Neutrophil (primary cell): Measurements from ENCODE around the gene NEO1.

Source experiments
- H3K27ac ChIP-seq: fragments of 200-600 bp; sonication (generic); 2 replicates; pipeline ENCODE4 v1.5.1; 2016; ENCODE audit warnings: mild to moderate bottlenecking, moderate library complexity
- H3K27me3 ChIP-seq: fragments of 200-600 bp; sonication (generic); 2 replicates; pipeline ENCODE4 v1.6.0; 2016; ENCODE audit warnings: mild to moderate bottlenecking
- H3K36me3 ChIP-seq: fragments of 200-600 bp; sonication (generic); 2 replicates; pipeline ENCODE4 v1.5.1; 2017
- H3K4me1 ChIP-seq, 2 experiments: fragments of 200-600 bp in 1 of 2; sonication (generic) in 1 of 2; 1 replicate in 1 of 2; 2 replicates in 1 of 2; pipeline versions ENCODE4 v1.5.1 to v1.6.1; 2013 to 2016; ENCODE audit warnings: low read depth in 1 of 2, low read length in 1 of 2, mild to moderate bottlenecking in 1 of 2, moderate library complexity in 1 of 2; ENCODE audit not compliant: control insufficient read depth in 1 of 2, insufficient read depth in 1 of 2
- H3K4me3 ChIP-seq, 2 experiments: fragments of 200-600 bp in 1 of 2; sonication (generic) in 1 of 2; 1 replicate in 1 of 2; 2 replicates in 1 of 2; pipeline ENCODE4 v1.5.1; 2013 to 2016; ENCODE audit warnings: low read depth in 1 of 2, low read length in 1 of 2, mild to moderate bottlenecking in 1 of 2, moderate library complexity in 1 of 2
- H3K9me3 ChIP-seq: fragments of 200-600 bp; sonication (generic); 2 replicates; pipeline ENCODE4 v1.5.1; 2016
- TF ChIP-seq, protein P1 (sequence below): fragments of 200-600 bp; sonication (generic); IDR thresholded peaks from 2 replicates; pipeline ENCODE4 v1.5.1; 2016; ENCODE audit warnings: antibody characterized with exemption

NEO1 gene

DNA sequence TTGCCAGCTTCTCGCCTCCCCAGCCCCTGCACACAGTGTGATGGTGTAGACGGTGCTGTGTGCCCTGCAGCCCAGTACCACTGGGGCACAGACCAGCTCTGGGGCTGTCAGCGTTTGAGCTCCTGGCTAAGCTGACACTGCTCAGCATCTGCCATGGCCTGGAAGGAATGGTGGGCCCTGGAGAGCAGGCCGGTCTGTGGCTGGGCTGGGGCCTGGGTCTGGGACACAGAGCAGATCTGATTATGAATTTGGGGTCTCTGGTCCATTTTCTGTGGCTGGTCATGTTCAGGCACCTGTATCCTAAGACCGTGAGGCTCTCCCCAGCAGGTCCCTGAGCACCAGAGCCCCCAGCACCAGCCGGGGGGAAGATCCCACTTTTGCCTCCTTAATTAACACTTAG, 281.8 kb downstream of the NEO1 start:
- H3K4me1 ChIP-seq, result no peaks in the 10 kb centered on the region
- H3K9me3 ChIP-seq, result no peaks in the 10 kb centered on the region
- H3K36me3 ChIP-seq, result no peaks in the 10 kb centered on the region
- H3K27ac ChIP-seq, result no peak overlapping the region
- TF ChIP-seq, protein P1, sequence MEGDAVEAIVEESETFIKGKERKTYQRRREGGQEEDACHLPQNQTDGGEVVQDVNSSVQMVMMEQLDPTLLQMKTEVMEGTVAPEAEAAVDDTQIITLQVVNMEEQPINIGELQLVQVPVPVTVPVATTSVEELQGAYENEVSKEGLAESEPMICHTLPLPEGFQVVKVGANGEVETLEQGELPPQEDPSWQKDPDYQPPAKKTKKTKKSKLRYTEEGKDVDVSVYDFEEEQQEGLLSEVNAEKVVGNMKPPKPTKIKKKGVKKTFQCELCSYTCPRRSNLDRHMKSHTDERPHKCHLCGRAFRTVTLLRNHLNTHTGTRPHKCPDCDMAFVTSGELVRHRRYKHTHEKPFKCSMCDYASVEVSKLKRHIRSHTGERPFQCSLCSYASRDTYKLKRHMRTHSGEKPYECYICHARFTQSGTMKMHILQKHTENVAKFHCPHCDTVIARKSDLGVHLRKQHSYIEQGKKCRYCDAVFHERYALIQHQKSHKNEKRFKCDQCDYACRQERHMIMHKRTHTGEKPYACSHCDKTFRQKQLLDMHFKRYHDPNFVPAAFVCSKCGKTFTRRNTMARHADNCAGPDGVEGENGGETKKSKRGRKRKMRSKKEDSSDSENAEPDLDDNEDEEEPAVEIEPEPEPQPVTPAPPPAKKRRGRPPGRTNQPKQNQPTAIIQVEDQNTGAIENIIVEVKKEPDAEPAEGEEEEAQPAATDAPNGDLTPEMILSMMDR, result no peak
- peaks cover 14% of the 10 kb centered on the region for H3K27me3 ChIP-seq
- no peak overlapping the region for H3K4me3 ChIP-seq

DNA sequence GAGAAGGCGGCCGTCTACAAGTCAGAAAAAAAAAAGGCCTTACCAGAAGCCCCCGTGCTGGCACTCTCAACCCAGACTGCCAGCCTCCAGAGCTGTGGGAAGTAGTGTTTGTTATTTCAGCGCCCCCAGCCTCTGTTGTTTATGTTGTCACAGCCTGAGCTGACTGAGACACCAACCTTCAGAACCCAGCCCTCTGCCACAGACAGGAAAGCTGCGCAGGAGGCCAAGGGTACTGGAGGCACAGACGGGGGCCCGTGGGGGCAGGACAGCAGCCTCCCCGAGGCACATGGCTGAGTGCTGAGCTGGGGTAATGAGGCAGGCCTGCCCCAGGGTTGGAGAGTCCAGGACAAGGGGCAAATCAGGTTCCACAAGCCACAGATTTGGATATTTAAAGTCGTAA, 282.8 kb downstream of the NEO1 start:
- peaks cover 14% of the 10 kb centered on the region for H3K27me3 ChIP-seq
- no peaks in the 10 kb centered on the region for H3K9me3 ChIP-seq
- TF ChIP-seq, protein P1, result no peak
- no peak overlapping the region for H3K27ac ChIP-seq
- no peaks in the 10 kb centered on the region for H3K4me1 ChIP-seq
- no peaks in the 10 kb centered on the region for H3K36me3 ChIP-seq
- no peak overlapping the region for H3K4me3 ChIP-seq

DNA sequence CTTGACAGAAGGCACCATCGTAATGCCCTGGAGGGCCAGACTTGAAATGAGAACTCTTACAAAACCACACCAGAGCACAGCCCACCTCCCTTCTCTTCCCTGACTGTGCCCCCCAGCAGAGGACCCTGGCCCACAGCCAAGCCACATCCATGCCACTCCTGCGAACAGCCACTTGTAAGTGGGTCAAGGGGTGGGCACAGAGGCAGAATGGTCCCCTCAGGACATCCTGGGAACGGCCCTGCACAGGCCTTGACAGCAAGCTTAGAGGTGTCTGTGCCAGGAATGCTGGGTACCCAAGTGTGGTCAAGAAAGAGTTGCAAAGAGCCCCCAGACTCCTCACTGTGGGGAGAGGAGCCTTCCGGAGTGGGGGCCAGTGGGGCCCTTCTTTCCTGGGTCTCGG, 283.2 kb downstream of the NEO1 start:
- no peaks in the 10 kb centered on the region for H3K4me1 ChIP-seq
- no peak overlapping the region for H3K4me3 ChIP-seq
- TF ChIP-seq, protein P1, result no peak
- no peaks in the 10 kb centered on the region for H3K36me3 ChIP-seq
- no peak overlapping the region for H3K27ac ChIP-seq
- no peaks in the 10 kb centered on the region for H3K9me3 ChIP-seq
- peaks cover 14% of the 10 kb centered on the region for H3K27me3 ChIP-seq

DNA sequence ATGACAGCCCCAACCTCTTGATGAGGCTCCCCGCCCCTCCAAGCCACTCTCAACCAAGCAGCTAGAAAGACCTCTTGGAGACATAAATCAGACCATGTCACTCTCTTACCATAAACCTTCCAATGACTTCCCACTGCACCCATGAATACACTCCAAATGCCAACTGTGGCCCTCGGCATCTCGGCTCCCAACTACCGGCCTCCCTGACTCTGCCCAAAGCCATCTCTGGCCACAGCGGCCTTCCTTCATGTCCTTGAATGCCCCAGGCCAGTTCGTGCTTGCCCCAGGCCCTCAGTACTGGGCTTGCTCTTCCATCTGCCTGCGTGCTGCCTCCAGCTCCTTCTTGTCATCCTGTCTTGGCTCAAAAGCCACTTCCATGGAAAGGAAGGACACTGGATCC, 284.5 kb downstream of the NEO1 start:
- H3K27ac ChIP-seq, result no peak overlapping the region
- H3K36me3 ChIP-seq, result no peaks in the 10 kb centered on the region
- H3K9me3 ChIP-seq, result no peaks in the 10 kb centered on the region
- peaks cover 14% of the 10 kb centered on the region for H3K27me3 ChIP-seq
- no peak overlapping the region for H3K4me3 ChIP-seq
- TF ChIP-seq, protein P1, result no peak
- H3K4me1 ChIP-seq, result no peaks in the 10 kb centered on the region

DNA sequence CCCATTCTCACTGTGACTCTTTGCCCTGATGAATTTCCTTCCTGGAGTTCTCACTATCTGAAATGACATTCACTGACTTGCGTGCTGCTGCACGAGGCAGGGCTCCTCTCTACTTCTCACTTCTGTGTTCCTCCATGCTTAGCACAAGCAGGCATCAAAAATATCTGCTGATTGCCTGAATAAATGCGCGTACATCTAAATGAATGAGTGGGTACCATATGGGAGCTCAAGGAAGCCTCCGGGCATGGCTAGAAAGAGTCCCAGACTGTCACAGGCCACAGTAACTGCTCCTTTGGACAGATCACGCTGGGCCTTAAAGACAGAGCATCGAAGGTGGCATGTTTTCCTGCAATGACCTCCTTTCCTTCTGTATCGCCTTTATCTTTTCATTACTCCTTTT, 284.9 kb downstream of the NEO1 start:
- Histone ChIP-seq H3K4me1 (no peaks in the 10 kb centered on the region), H3K27me3 (peaks cover 14% of the 10 kb centered on the region), H3K27ac (no peak overlapping the region), H3K4me3 (no peak overlapping the region), H3K36me3 (no peaks in the 10 kb centered on the region), H3K9me3 (no peaks in the 10 kb centered on the region)
- TF ChIP-seq, protein P1, result no peak

DNA sequence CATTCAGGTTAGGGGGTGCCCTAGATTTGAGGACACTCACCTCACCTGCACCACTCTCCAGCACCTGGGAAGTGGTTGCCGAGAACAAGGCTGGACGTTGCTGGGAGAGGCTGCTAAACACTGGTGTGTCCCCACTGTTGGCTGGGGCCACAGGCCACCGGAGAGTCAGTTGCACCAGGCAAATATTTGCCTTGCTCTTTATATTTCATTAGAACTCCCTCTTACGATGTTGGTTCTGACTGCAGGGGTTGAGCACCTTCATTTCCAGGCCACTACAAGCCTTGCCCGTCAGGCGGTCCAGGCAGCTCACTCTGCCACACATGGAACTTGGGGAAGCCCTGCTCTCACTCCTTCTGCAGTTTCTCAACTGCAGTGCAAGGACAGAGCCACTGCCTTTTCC, 285.8 kb downstream of the NEO1 start:
- Histone ChIP-seq H3K36me3 (no peaks in the 10 kb centered on the region), H3K27ac (no peak overlapping the region), H3K4me3 (no peak overlapping the region), H3K4me1 (no peaks in the 10 kb centered on the region), H3K9me3 (no peaks in the 10 kb centered on the region), H3K27me3 (peaks cover 14% of the 10 kb centered on the region)
- TF ChIP-seq, protein P1, result no peak
